Stimulated activated naive B cell treated with anti-CD40 and anti-IgM and Interleukin-4, amounts not matched to agents 10 μg/mL and 1 μg/mL and 100 μg/mL, for 72 hours (primary cell): ENCODE results near the gene RDH12.
"Not testable (repeated sequence)": the region's sequence is repeated elsewhere in the genome, so short reads cannot be mapped to it uniquely, and the experiment has no call there.

ENCODE experiments used
- ATAC-seq, 2 donors: fragments of 150-1000 bp; cut with Tn5 transposase; replicated peaks; 2 replicates each; pipeline ENCODE4 v1.10.0; 2021; ENCODE audit warnings: moderate library complexity in 1 of 2
- DNase-seq: peaks from one replicate; pipeline ENCODE4 v3.0.0; 2021
- H3K27ac Mint-ChIP-seq: one replicate; pipeline ENCODE4 v1.8.0; 2022; ENCODE audit warnings: mild to moderate bottlenecking, mixed read lengths
- H3K27me3 Mint-ChIP-seq, 2 donors: one replicate each; pipeline ENCODE4 v1.8.0; 2022; ENCODE audit warnings: mixed read lengths in 2 of 2
- H3K36me3 Mint-ChIP-seq, 2 donors: one replicate each; pipeline ENCODE4 v1.8.0; 2022; ENCODE audit warnings: mixed read lengths in 2 of 2, mild to moderate bottlenecking in 1 of 2
- H3K4me1 Mint-ChIP-seq, 2 donors: one replicate each; pipeline ENCODE4 v1.8.0; 2022; ENCODE audit warnings: mixed read lengths in 2 of 2, mild to moderate bottlenecking in 1 of 2
- H3K4me3 Mint-ChIP-seq, 2 donors: one replicate each; pipeline ENCODE4 v1.8.0; 2022; ENCODE audit warnings: mild to moderate bottlenecking in 2 of 2, mixed read lengths in 2 of 2, moderate library complexity in 1 of 2
- H3K9me3 Mint-ChIP-seq, 2 donors: one replicate each; pipeline ENCODE4 v1.8.0; 2022; ENCODE audit warnings: mixed read lengths in 2 of 2, mild to moderate bottlenecking in 1 of 2

RDH12 gene

GRCh38 chr14:67701492-67701891, at the start of gene RDH12:
TSS of gene RDH12 (plus strand) at chr14:67701886. CDS start at chr14:67722643, 20,757 bp downstream.
- ATAC-seq, H3K36me3 Mint-ChIP-seq, H3K4me1 Mint-ChIP-seq, H3K27me3 Mint-ChIP-seq, DNase-seq, H3K27ac Mint-ChIP-seq, H3K4me3 Mint-ChIP-seq, H3K9me3 Mint-ChIP-seq: not testable (repeated sequence)

GRCh38 chr14:67652189-67652588, 49.5 kb upstream of the RDH12 start:
- peaks cover 9 to 31% of the 10 kb centered on the region in 2 donors for H3K36me3 Mint-ChIP-seq
- peak in 1 of 2 donors; percentile 45 for ATAC-seq
- H3K27ac Mint-ChIP-seq: no peak overlapping the region

GRCh38 chr14:67653651-67654280, 47.9 kb upstream of the RDH12 start:
- H3K27ac Mint-ChIP-seq: no peak overlapping the region
- no peak overlapping the region for H3K4me3 Mint-ChIP-seq
- H3K27me3 Mint-ChIP-seq: no peaks in the 10 kb centered on the region
- ATAC-seq (no peak), DNase-seq (no peak)
- no peaks in the 10 kb centered on the region for H3K4me1 Mint-ChIP-seq
- no peaks in the 10 kb centered on the region for H3K9me3 Mint-ChIP-seq
- H3K36me3 Mint-ChIP-seq: peaks cover 14 to 37% of the 10 kb centered on the region in 2 donors

More at GRCh38 chr14:67652189-67652588, 49.5 kb upstream of the RDH12 start:
- H3K27me3 Mint-ChIP-seq: no peaks in the 10 kb centered on the region
- H3K4me1 Mint-ChIP-seq: no peaks in the 10 kb centered on the region
- H3K4me3 Mint-ChIP-seq: no peak overlapping the region
- no peaks in the 10 kb centered on the region for H3K9me3 Mint-ChIP-seq
- no peak for DNase-seq

- Mint-ChIP-seq H3K9me3 (no peaks in the 10 kb centered on the region), H3K4me1 (peaks cover 19 to 28% of the 10 kb centered on the region in 2 donors)
Observed at GRCh38 chr14:67663633-67664032, 38.1 kb upstream of the RDH12 start.

GRCh38 chr14:67665868-67666267, 35.8 kb upstream of the RDH12 start:
- no peak for DNase-seq
- Mint-ChIP-seq H3K27me3 (no peaks in the 10 kb centered on the region), H3K4me1 (peaks cover 24 to 47% of the 10 kb centered on the region in 2 donors), H3K36me3 (peaks cover 7 to 8% of the 10 kb centered on the region in 2 donors), H3K4me3 (no peak overlapping the region), H3K27ac (no peak overlapping the region), H3K9me3 (no peaks in the 10 kb centered on the region)
- no peak for ATAC-seq

More at GRCh38 chr14:67663633-67664032, 38.1 kb upstream of the RDH12 start:
- DNase-seq (no peak), ATAC-seq (no peak)
- Mint-ChIP-seq H3K36me3 (peaks cover 7 to 13% of the 10 kb centered on the region in 2 donors), H3K27ac (no peak overlapping the region), H3K27me3 (no peaks in the 10 kb centered on the region), H3K4me3 (no peak overlapping the region)

GRCh38 chr14:67666750-67667449, 34.8 kb upstream of the RDH12 start:
- H3K9me3 Mint-ChIP-seq: no peaks in the 10 kb centered on the region
- H3K27ac Mint-ChIP-seq: peak overlapping the region; percentile 82
- no peak for DNase-seq
- peaks cover 7 to 8% of the 10 kb centered on the region in 2 donors for H3K36me3 Mint-ChIP-seq
- ATAC-seq: peak; percentile 83 to 86
- peaks cover 24 to 51% of the 10 kb centered on the region in 2 donors for H3K4me1 Mint-ChIP-seq
- no peak overlapping the region for H3K4me3 Mint-ChIP-seq
- no peaks in the 10 kb centered on the region for H3K27me3 Mint-ChIP-seq

DNA sequence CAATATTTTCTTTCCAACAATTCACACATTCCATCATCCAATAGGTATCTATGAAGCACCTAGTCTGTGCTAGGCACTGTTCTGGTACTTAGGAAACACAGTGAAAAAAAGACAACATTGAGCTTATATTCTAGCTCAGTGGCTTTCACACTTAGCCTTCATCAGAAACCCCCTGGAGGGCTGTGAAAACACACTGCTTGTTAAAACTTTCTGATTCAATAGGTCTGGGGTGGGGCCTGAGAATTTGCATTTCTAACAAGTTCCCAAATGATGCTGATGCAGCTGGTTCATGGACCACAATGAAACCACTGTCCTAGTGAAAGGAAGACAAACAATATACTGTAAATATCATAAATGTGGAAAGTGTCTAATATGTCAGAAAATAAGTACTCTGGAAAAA, 33.1 kb upstream of the RDH12 start:
- H3K9me3 Mint-ChIP-seq: no peaks in the 10 kb centered on the region
- H3K4me1 Mint-ChIP-seq: peaks cover 31 to 65% of the 10 kb centered on the region in 2 donors
- H3K4me3 Mint-ChIP-seq: no peak overlapping the region
- ATAC-seq (peak; percentile 36 to 48), DNase-seq (no peak)
- no peak overlapping the region for H3K27ac Mint-ChIP-seq
- H3K27me3 Mint-ChIP-seq: no peaks in the 10 kb centered on the region
- peaks cover 3 to 4% of the 10 kb centered on the region in 2 donors for H3K36me3 Mint-ChIP-seq

GRCh38 chr14:67673451-67673850, 28.2 kb upstream of the RDH12 start:
- no peaks in the 10 kb centered on the region for H3K27me3 Mint-ChIP-seq
- no peaks in the 10 kb centered on the region for H3K9me3 Mint-ChIP-seq
- no peak overlapping the region for H3K27ac Mint-ChIP-seq
- H3K4me1 Mint-ChIP-seq: peaks cover 17 to 52% of the 10 kb centered on the region in 2 donors
- DNase-seq (no peak), ATAC-seq (no peak)
- peaks cover 13 to 15% of the 10 kb centered on the region in 2 donors for H3K36me3 Mint-ChIP-seq
- H3K4me3 Mint-ChIP-seq: peak overlapping the region; percentile 90

- no peaks in the 10 kb centered on the region for H3K9me3 Mint-ChIP-seq
- peak; percentile 16 for DNase-seq
- peaks cover 13 to 18% of the 10 kb centered on the region in 2 donors for H3K36me3 Mint-ChIP-seq
- no peaks in the 10 kb centered on the region for H3K27me3 Mint-ChIP-seq
- H3K27ac Mint-ChIP-seq: peak overlapping the region; percentile 97
- peaks cover 16 to 46% of the 10 kb centered on the region in 2 donors for H3K4me1 Mint-ChIP-seq
- peak; percentile 50 to 53 for ATAC-seq
- peak overlapping the region; percentile 90 for H3K4me3 Mint-ChIP-seq
Observed at GRCh38 chr14:67674139-67674479, 27.6 kb upstream of the RDH12 start.

DNA sequence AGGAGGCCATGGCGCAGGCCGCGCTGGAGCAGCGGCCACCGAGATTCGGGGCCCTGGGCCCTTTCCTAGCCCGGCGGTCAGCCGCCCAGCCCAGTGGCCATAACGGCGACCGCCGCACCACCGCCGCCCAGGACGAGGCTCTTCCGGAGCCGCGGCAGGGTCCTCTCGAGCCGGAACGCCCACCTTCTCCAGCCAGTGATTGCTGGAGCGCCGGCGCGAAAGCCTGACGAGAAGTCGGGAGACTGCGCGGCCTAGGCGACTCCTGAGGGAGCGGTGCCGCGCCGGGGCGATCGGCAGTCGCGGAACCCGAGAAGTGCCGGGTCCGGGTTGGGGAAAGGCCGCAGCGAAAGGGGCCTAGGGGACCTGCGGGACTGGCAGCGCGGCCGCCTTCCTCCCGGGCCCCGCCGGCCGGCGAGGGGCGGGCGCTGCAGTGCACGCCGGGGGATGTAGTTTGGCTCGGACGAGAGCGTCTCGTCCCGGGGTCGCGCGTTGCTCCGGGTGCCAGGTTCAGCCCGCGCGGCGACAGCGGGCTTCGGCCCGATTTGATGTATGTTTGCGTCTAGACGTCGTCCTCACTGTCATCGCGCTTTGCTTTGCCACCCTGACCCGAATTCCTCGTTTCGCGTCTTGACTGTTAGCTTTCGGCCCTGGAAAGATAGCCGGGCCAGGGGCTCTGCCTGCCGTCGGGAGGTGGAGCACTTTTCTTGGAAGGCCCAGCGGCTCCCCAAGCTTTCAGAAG, 27.0 kb upstream of the RDH12 start, which contains the start of gene VTI1B:
Gene VTI1B, minus strand, starts transcription at position 153 of the 739 bp plus-strand sequence. Its CDS starts 143 bp downstream, at position 10.
- Mint-ChIP-seq H3K9me3 (no peaks in the 10 kb centered on the region), H3K4me3 (peak within 1 kb of the TSS; percentile 90), H3K36me3 (peaks cover 13 to 18% of the 10 kb centered on the region in 2 donors), H3K27ac (peak within 1 kb of the TSS; percentile 97), H3K27me3 (no peaks in the 10 kb centered on the region), H3K4me1 (peaks cover 16 to 40% of the 10 kb centered on the region in 2 donors)
- peak; percentile 78 for DNase-seq
- ATAC-seq: peak; percentile 95 to 97

DNA sequence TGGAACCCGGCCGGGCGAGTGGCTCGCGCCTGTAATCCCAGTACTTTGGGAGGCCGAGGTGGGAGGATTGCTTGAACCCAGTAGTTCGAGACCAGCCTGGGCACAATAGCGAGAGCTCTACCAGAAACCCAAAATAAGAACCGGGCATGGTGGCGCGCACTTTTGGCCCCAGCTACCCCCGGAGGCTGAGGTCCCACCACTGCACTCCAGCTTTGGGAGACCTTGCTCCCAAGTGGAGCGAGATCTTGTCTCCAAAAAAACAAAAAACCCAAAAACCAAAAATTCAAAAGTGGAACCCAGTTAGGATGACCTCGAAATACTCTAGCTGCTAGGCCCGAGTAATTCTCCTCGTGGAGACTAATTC, 26.5 kb upstream of the RDH12 start:
- no peaks in the 10 kb centered on the region for H3K27me3 Mint-ChIP-seq
- DNase-seq: no peak
- peak overlapping the region; percentile 97 for H3K27ac Mint-ChIP-seq
- peak overlapping the region; percentile 90 for H3K4me3 Mint-ChIP-seq
- peak in 1 of 2 donors; percentile 1 for ATAC-seq
- H3K9me3 Mint-ChIP-seq: no peaks in the 10 kb centered on the region
- H3K4me1 Mint-ChIP-seq: peaks cover 14 to 42% of the 10 kb centered on the region in 2 donors
- peaks cover 13 to 18% of the 10 kb centered on the region in 2 donors for H3K36me3 Mint-ChIP-seq

GRCh38 chr14:67679006-67679405, 22.7 kb upstream of the RDH12 start:
- Mint-ChIP-seq H3K27me3 (no peaks in the 10 kb centered on the region), H3K36me3 (peaks cover 26 to 44% of the 10 kb centered on the region in 2 donors), H3K4me3 (no peak overlapping the region), H3K9me3 (no peaks in the 10 kb centered on the region), H3K4me1 (peaks cover 11 to 29% of the 10 kb centered on the region in 2 donors), H3K27ac (no peak overlapping the region)
- ATAC-seq (no peak), DNase-seq (no peak)

DNA sequence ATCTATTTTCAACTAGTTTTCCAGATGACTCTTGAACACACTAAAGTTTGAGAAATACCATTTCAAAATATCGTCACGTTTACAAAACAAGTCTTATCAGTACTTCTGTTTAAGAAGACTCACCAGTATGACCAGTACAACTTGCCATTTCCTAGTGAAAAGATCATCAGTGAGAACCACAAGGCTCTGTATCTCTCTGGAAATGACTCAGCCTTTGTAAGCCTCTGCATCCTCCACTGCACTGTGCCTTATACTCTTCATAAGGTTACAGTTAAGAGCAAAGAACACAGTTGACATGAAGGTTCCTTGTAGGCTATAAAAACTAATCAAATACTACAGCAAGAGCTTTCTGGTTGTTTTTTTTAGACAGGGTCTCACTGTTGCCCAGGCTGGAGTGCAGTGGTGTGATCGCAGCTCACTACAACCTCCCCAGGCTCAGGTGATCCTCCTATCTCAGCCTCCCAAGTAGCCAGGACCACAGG, 21.5 kb upstream of the RDH12 start:
- ATAC-seq: peak; percentile 95
- Mint-ChIP-seq H3K27me3 (no peaks in the 10 kb centered on the region), H3K4me3 (no peak overlapping the region), H3K27ac (peak overlapping the region; percentile 49), H3K36me3 (peaks cover 28 to 52% of the 10 kb centered on the region in 2 donors), H3K9me3 (no peaks in the 10 kb centered on the region), H3K4me1 (peaks cover 13 to 28% of the 10 kb centered on the region in 2 donors)
- DNase-seq: no peak

DNA sequence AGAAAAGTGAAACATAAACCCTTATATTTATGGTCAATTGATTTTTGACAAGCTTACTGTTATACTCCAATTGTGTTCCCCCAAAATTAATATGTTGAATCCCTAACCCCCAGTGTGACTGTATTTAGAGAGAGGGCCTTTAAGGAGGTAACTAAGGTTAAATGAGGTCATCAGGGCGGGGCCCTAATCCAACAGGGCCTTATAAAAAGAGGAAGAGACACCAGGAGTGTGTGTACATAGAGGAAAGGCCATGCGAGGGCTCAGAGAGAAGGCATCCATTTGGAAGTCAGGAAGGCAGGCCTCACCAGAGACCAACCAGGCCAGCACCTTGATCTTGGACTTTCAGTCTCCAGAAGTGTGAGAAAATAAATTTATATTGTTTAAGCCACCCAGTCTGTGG, 20.7 kb upstream of the RDH12 start:
- H3K4me1 Mint-ChIP-seq: peaks cover 13 to 22% of the 10 kb centered on the region in 2 donors
- H3K9me3 Mint-ChIP-seq: no peaks in the 10 kb centered on the region
- peaks cover 31 to 60% of the 10 kb centered on the region in 2 donors for H3K36me3 Mint-ChIP-seq
- ATAC-seq (peak; percentile 67 to 76), DNase-seq (no peak)
- peak overlapping the region; percentile 49 for H3K27ac Mint-ChIP-seq
- no peaks in the 10 kb centered on the region for H3K27me3 Mint-ChIP-seq
- no peak overlapping the region for H3K4me3 Mint-ChIP-seq
